Measurements from ENCODE around the gene FMNL3.

- no peak for TF ChIP-seq CTCF (IDR thresholded peaks at IDR 0.05)
- TF ChIP-seq POLR2A (IDR thresholded peaks at IDR 0.05): no peak
- no peak for TF ChIP-seq EP300 (IDR thresholded peaks at IDR 0.05)
Measured at GRCh38 chr12:49609875-49610154, 97.4 kb downstream of the FMNL3 start.
